Measurements from ENCODE around the gene OR5H1.
"Not testable (repeated sequence)": the region's sequence is repeated elsewhere in the genome, so short reads cannot be mapped to it uniquely, and the experiment has no call there.

Gene OR5H1

DNA sequence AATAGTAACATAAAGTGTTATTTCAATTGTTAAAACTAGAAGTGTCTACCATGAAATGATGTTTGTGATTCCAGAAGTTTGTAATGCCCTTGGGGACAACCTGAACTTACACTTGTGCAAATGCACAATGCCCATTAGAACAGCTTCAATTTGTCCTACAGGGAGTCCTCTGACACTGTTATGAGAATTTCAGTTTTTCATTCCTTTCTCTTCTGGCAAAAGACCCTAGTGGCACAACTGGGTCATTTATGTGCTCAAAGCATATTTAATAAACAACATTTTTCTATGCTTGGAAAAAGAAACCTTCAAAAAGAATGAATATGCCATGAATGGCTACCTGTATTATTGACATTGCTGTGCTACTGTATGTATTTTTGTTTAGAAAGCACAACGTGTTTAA lies at the start of gene OR5H1:
Gene OR5H1 (plus strand): TSS at position 301 of the 400 bp plus-strand sequence. CDS start 1,977 bp downstream, outside the sequence.
- DNase-seq, result no peak

DNA sequence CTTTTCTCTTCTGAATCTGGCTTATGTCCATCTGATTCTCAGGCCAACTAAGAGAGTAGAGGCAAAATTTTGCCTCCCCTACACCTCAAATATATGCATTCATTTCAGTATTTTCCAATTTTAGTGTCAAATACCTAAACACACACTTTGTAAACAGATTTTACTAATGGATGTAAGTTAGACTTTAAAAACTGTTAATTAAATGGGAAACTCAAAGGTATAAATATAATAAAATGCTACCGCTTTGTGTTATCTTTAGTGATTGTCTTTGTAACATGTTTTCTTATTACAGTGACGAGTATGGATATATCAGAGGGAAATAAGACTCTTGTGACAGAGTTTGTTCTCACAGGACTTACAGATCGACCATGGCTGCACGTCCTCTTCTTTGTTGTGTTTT lies 43.6 kb upstream of the OR5H1 start, which contains the start of gene OR5AC2:
Gene OR5AC2 (plus strand): TSS at position 301 of the 400 bp plus-strand sequence. CDS start 0 bp downstream, at position 301.
- DNase-seq, result no peak

DNA sequence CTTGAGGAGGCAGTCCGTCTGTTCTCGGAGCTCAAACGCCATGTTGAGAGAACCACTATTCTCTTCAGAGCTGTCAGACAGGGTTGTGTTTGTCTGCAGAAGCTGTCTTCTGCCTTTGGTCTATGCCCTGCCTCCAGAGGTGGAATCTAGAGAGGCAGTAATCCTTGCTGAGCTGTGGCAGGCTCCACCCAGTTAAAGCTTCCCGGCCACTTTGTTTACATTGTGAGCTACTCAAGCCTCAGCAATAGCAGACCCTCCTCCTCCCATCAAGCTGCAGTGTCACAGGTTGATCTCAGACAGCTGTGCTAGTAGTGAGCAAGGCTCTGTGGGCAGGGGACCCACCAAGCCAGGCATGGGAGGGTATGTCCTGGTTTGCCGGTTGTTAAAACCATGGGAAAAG lies 34.6 kb upstream of the OR5H1 start:
- DNase-seq, result no peak

DNA sequence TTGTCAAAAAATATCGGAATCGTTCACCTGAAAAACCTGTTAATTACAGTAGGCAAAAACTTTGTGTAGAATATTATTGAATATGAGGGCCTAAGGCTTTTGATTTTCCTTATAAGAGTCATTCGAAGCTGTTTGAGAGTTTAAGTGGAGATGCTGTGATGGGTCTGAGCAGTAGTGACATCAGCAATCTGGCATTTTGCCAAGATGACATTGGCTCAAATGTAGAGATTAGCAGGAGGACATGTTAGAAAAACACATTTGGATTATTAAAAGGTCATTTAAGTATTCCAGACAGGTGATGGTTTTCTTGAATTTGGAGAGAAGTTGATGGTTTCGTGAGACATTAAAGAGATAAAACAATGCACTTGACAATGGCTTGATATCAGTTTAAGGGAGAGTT lies 30.7 kb upstream of the OR5H1 start:
- DNase-seq, result no peak

DNA sequence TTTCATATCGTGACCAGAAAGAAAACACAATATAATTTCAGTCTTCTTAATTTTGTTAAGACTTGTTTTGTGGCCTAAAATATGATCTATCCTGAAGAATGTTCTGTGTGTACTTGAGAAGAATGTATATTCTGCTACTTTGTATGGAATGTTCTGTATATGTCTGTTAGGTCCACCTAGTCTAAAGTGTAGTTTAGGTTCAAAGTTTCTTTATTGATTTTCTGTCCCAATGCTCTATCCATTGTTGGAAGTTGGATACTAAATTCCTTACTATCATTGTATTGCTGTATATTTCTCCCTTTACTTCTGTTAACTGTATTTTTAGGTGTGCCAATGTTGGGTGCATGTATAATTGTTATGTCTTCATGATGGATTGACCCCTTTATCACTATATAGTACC lies 22.4 kb upstream of the OR5H1 start:
- no peak for DNase-seq

DNA sequence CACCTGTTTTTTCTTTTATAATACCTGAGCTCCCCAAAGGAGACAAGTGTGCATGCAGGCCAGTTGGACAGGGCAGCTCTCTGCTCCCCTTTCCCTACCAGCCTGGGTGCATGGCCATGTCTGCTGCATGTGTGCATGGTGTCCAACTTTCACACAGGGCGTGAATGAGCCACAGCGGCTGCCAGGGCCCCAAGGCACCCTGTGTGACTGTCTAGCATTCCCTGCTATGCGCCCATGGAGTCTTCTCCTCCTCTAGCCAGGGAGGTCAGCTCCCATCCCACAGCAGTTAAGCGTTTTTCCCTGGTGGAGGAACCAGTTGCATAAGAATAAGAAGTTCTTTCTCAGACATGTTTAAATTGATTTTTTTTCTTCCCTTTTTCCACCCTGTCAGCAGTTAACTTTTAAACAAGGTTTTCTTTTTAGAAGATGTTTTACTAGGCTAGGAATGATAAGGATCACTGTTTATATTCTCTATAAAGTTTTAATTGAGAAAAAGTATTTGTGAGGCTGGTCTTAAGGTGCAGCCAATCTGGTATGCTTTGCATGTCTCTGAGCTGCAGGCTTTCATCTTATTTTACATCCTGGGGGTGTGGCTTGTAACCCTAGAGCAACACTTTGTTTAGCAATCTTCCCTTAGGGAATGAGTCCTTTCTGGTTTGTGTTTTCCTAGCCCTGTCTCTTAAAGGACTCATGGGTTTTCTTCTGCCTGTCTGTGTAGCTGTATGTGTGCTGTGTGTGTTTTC lies 20.5 kb upstream of the OR5H1 start:
- no peak for DNase-seq

DNA sequence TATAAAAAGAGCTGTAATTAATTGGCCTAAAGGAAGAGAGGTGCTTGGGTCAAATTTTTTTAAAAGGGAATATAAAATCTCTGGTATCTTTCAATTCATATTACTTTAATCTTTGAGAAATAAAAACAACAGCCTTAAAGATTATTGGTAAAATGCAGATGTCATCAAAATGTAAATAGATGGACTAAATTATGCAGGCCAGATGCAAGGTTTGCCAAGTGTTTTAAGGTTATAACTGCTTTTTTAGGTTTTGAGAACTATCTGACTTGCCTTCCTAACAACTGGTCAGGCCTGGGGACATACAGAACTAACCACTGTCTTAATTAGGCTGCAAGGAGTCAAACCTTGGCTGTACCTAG lies 20.0 kb upstream of the OR5H1 start:
- DNase-seq, result no peak

DNA sequence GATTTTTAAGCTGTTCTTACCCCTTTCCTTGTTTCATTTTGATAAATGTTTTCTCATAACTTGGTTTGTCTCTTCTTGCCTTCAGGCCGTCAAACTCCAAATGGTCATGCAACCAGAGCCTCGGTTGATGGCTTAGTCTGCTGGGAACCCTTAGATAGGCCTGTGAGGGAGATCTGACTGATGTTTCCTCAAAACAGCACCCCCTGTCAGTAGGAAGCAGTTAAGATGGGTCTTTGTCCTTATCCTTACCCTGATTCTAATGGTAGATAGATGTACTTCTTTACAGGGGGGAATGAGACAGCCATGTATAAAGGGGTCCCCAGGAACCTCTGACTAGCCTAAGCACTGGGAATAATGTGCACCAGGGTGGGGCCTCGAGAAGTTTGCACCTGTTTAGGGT lies 16.3 kb upstream of the OR5H1 start:
- DNase-seq, result no peak

DNA sequence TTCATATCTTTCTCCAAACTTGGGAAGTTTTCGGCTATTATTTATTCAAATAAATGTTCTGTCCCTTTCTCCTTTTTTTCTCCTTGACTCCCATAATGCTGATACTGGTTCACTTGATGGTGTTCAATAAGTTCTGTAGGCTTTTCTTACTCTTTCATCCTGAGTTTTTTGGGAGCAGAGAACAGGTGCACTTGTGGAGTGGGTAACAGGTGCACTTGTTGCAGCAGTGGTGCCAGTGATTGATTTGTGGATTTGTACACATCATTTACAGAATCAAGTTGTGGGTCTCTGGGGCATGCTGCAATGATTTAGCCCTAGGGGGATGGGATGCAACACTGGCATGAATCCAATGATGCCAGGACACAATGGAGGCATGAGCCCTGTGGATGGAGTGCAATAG lies 14.8 kb upstream of the OR5H1 start:
- DNase-seq, result no peak

DNA sequence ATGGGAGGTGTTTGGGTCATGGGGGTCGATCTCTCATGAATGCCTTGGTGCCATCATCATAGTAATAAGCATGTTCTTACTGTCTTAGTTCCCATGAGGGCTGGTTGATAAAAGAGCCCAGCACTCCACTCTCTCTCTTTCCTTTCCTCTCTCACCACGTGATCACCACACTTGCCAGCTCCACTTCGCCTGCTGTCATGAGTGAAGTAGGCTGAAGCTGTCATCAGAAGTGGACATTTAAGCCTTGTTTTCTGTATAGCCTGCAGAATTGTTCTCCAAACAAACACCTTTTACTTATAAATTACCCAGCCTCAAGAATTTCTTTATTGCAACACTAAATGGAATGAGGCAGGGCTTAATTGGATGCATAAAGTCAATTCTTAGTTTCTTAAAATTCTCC lies 6.1 kb downstream of the OR5H1 start:
- DNase-seq, result no peak

DNA sequence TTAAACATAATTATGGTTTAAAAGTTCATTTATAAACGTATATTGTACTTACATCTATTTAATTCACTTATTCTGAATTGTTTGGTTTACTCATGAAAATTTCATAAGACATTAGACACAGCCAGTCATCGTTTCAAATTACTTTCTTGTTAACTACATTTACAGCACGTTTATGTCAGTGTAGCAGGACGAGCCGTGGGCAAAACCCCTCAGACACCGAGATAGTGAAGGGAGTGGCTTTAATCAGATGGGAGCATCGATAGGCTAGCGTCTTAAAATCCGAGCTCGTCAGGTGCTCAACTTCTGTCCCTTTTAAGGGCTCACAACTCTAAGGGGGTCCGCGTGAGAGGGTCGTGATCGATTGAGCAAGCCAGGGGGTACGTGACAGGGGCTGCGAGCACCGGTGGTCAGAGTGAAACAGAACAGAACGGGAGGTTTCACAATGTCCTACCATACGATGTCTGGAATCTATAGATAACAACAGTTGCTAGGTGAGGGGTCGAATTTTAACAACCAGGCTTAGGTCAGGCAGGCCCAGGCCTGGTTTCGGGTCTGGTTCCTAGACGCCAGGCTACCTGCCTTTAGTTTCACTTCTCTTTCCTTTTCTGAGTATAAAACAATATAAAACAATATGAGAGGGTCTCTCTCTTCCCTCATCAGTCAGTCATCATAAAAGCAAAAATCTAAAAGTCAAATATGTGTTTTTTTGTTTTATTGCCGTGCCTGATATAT lies 7.5 kb downstream of the OR5H1 start:
- not testable (repeated sequence) for DNase-seq

DNA sequence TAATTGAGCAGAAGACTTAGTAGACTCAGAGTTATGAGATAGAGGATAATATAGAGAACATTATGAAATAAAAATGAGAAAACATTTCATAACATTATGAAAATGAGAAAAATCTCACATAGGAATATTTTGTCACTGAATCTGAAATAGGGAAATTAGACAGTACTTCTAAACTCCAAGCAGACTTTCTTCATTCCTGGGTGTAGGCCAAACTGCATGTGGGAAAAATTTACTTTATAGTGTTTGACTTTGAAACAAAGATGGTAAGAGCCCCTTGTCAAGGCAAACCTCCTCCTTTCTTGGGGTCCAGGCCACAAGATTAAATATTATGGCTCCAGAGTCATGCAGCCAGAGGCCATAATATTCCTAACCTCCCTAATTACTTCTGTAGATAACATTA lies 10.0 kb downstream of the OR5H1 start:
- no peak for DNase-seq

DNA sequence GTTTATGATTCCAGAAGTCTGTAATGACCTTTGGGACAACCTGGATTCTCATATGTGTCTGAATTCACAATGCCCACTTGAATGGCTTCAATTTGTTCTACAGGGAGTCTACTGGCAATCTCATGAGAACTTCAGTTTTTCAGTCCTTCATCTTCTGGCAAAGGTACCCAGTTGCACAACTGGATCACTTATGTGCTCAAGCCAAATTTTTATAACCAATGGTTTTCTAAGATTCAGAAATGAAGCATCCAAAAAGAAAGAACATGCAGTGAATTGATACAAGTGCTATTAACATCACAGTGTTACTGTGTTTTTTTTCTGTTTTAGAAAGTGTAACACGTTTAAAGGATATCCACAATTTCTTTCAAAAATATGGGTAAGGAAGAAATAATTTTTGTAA lies 16.7 kb downstream of the OR5H1 start, which contains the start of gene OR5H14:
Gene OR5H14 (plus strand): TSS at position 301 of the 400 bp plus-strand sequence. CDS start 1,907 bp downstream, outside the sequence.
- DNase-seq, result no peak

DNA sequence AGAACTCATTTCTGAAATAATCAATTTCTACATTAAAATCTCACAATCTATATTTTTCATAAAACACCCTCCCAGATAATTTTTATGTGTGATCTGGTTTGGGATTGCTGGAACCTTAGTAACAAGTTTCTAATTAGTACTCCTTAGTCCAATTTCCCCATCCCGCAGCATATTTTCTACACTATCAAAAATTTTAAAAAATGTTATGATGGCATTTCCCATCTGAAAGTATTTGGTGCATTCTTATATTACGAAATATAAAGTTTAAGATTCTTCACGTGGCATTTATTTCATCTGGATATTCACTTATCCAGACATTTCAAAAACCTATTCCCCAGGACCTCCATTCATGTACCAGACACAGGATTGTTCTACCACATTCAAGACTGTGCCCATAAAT lies 18.2 kb downstream of the OR5H1 start:
- DNase-seq, result no peak

DNA sequence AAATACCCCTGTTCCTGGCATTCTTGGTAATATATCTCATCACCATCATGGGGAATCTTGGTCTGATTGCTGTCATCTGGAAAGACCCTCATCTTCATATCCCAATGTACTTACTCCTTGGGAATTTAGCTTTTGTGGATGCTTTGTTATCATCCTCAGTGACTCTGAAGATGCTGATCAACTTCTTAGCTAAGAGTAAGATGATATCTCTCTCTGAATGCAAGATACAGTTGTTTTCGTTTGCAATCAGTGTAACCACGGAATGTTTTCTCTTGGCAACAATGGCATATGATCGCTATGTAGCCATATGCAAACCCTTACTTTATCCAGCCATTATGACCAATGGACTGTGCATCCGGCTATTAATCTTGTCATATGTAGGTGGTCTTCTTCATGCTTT lies 18.9 kb downstream of the OR5H1 start:
- not testable (repeated sequence) for DNase-seq

DNA sequence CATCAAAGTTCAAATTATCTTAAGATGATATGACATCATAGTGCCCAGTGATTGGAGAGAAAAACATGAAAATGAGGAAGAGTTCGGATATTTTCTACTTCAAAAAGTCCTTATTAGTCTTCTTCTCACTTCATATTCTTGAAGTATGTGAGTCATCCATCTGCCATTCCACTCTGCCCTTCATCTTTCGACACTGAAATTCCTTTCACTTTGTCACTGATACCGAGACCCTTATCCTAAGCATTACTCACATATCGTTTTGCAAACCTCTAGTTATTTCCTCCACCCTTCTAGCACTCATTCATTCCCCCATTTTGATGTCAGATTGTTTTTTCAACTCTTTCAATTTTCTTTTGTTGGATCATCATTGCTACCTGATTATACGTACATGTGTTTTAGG lies 20.7 kb downstream of the OR5H1 start:
- DNase-seq, result no peak

DNA sequence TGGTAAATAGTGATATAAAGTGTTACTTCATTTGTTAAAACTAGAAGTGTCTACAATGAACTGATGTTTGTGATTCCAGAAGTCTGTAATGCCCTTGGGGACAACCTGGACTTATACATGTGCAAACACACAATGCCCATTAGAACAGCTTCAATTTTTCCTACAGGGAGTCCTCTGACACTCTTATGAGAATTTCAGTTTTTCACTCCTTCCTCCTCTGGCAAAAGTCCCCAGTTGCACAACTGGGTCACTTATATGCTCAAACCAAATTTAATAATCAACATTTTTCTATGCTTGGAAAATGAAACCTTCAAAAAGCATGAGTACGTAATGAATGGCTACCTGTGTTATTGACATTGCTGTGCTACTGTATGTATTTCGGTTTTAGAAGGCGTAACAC lies 35.9 kb downstream of the OR5H1 start, which contains the start of gene OR5H15:
Gene OR5H15 (plus strand): TSS at position 301 of the 400 bp plus-strand sequence. CDS start 2,004 bp downstream, outside the sequence.
- DNase-seq, result no peak

DNA sequence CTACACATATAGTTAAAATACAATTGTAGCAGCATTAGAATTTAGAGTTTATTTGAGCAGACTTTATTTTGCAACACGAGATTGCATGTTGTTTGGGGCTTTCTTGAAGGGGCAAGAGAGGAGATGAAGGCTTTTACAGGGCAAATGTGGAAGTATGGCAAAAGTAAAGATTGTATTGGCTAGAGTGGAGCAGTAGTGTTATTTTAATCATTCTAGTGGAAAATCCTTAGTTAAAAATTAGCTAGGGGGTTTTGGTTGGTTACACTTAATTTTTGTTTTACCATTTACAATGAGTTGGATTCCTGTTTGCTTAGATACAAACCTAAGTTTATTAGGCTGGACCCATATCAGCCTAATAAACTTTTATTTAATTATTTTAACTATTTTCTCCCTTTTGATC lies 40.5 kb downstream of the OR5H1 start:
- no peak for DNase-seq

DNA sequence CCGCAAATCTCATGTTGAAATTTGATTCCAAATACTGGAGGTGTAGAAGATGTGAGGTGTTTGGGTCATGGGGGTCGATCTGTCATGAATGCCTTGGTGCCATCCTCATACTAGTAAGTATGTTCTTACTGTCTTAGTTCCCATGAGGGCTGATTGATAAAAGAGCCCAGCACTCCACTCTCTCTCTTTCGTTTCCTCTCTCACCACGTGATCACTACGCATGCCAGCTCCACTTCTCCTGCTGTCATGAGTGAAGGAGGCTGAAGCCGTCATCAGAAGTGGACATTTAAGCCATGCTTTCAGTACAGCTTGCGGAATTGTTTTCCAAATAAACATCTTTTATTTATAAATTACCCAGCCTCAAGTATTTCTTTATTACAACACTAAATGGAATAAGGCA lies 42.1 kb downstream of the OR5H1 start:
- no peak for DNase-seq

DNA sequence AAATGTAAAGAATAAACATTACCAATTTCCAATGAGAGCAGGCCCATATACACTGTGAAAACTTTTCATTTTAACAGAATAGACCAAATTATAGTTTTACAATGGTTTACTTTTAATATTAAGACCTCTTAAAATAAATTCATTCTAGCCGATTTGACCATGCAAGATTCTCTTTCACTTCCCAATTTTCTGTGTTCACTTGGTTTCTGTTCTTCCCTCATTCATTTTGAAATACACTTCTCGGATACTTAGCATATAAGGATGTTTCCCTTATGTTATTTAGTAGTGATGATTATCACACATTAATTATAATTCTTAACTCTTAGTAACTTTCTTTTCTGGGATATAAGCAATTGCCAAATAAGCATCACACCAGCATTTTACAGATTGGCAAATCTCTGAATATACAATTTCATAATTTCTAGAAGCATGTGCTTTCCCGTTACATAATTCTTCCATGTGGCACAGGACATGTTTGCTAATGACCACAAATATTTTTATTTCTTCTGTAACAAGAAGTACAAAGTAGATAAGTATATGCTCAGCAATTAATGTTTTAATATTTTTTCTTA lies 49.9 kb downstream of the OR5H1 start:
- DNase-seq, result no peak

DNA sequence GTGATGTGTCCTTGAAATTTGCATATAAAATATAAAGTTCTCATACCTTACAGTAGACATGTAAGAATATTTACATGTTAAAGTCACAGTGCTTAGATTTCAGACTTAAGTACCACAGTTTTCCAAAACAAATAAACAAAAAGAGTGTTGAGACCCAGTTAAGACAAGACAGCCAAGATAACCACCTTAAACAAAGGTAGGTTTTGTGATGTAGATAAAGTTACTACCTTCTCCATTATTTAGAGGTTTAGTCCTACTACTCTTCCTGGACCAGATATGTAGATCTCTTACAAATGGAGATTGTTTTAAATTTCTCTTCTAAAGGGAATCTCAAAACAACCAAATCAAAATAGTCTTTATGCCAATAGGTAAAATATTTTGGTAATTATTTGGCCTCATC lies 51.7 kb downstream of the OR5H1 start:
- DNase-seq, result no peak

DNA sequence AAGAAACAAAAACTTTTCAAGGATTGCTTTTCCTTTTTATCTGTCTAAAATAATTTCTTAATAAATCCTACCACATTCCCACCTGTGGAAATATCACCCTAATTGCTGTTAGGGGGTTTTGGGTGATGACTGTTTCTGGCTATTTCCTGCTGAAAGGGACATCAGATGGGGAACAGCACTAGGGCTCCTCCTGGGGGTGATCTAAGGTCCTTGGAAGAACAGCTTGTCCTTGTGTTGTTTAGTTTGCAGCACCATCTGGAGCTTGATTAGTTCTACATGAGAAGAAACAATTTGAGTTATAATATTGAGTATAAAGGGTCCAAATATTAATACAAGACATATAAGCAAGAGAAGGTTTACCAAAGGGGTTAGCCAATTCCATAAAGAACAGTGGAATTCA lies 54.7 kb downstream of the OR5H1 start:
- no peak for DNase-seq

Data from activated naive CD4-positive, alpha-beta T cell (primary cell).